HepG2 (cell line): ENCODE measurements around the gene SERTAD2. TPM values are rescaled to one million over a fixed set of nuclear protein-coding genes. Genes with fewer than 3 reads are reported as not detected.

Experiments
- CAMTA2 ChIP-seq: sonication (generic); formaldehyde crosslinking; IDR thresholded peaks from 2 replicates; pipeline ENCODE4 v1.4.0; 2020; ENCODE audit warnings: mild to moderate bottlenecking, missing genetic modification reagents, borderline replicate concordance
- FOXA3 ChIP-seq: IDR thresholded peaks from 2 replicates; pipeline ENCODE4 v1.6.1; 2016; ENCODE audit warnings: missing genetic modification reagents, missing compliant biosample characterization
- FOXP1 ChIP-seq, 2 experiments: fragments of 450-650 bp in 1 of 2; IDR thresholded peaks; 2 replicates each; pipeline ENCODE4 v1.6.1; 2017 to 2018; ENCODE audit warnings: antibody characterized with exemption in 1 of 2
- GFI1 ChIP-seq: sonication (generic); formaldehyde crosslinking; IDR thresholded peaks from 2 replicates; pipeline ENCODE4 v1.5.0; 2020; ENCODE audit warnings: missing genetic modification reagents, mild to moderate bottlenecking, borderline replicate concordance
- HNF1B ChIP-seq: sonication (generic); formaldehyde crosslinking; IDR thresholded peaks from 2 replicates; pipeline ENCODE4 v1.5.1; 2020; ENCODE audit warnings: mild to moderate bottlenecking, moderate library complexity, missing genetic modification reagents
- NPAS2 ChIP-seq: sonication (generic); formaldehyde crosslinking; IDR thresholded peaks from 2 replicates; pipeline ENCODE4 v1.8.0; 2022; ENCODE audit warnings: mild to moderate bottlenecking, missing genetic modification reagents, borderline replicate concordance
- POLR2AphosphoS2 ChIP-seq: IDR thresholded peaks from 2 replicates; pipeline ENCODE4 v1.6.1; 2011; ENCODE audit warnings: low read depth, low read length, improper control_type of control experiment
- RNF219 ChIP-seq: sonication (generic); formaldehyde crosslinking; IDR thresholded peaks from 2 replicates; pipeline ENCODE4 v1.5.0; 2020; ENCODE audit warnings: mild to moderate bottlenecking, missing genetic modification reagents
- XBP1 ChIP-seq: sonication (generic); formaldehyde crosslinking; IDR thresholded peaks from 2 replicates; pipeline ENCODE4 v1.5.0; 2020; ENCODE audit warnings: missing genetic modification reagents
- ZBTB39 ChIP-seq: sonication (generic); formaldehyde crosslinking; IDR thresholded peaks from 2 replicates; pipeline ENCODE4 v1.5.0; 2020; ENCODE audit warnings: missing genetic modification reagents
- ZNF234 ChIP-seq: sonication (generic); formaldehyde crosslinking; conservative IDR thresholded peaks from 2 replicates; pipeline ENCODE4 v1.5.1; 2020; ENCODE audit warnings: mild to moderate bottlenecking, missing genetic modification reagents
- ZNF460 ChIP-seq: sonication (generic); formaldehyde crosslinking; IDR thresholded peaks from 2 replicates; pipeline ENCODE4 v1.5.1; 2020; ENCODE audit warnings: missing genetic modification reagents, mild to moderate bottlenecking, borderline replicate concordance
- polyA plus RNA-seq, 8 experiments: library from polyadenylated mRNA; depleted of rRNA in 3 of 8; stranded (reverse) in 7 of 8; unstranded in 1 of 8; fragments of >200 nt; fragmentation: Illumina TruSeq in 4 of 8; extraction: Trizol in 4 of 8; gene quantifications; 2 replicates each; pipeline versions ENCODE4 v1.2.1 to v1.2.3, GENCODE V29; 2011 to 2016; ENCODE audit warnings: low read depth in 4 of 8, missing spikeins in 1 of 8, mixed read lengths in 1 of 8; ENCODE audit not compliant: insufficient read depth in 1 of 8
- total RNA-seq, 5 experiments: library from RNA; depleted of rRNA; stranded (reverse); fragments of >200 nt; fragmentation: Illumina TruSeq; extraction: Trizol; gene quantifications; 2 replicates each; pipeline ENCODE4 v1.2.3, GENCODE V29; 2016; ENCODE audit warnings: low read depth in 1 of 5
- TF ChIP-seq, protein P1 (sequence below): sonication (generic); formaldehyde crosslinking; IDR thresholded peaks from 2 replicates; pipeline ENCODE4 v1.4.0; 2020; ENCODE audit warnings: mild to moderate bottlenecking, missing genetic modification reagents

SERTAD2 gene
- total and polyA plus RNA-seq, 2 of the 13 experiments (the other 11 are each of a cell fraction or from before 2014, with no cell fraction given) = 6.7 to 22.6 TPM

DNA sequence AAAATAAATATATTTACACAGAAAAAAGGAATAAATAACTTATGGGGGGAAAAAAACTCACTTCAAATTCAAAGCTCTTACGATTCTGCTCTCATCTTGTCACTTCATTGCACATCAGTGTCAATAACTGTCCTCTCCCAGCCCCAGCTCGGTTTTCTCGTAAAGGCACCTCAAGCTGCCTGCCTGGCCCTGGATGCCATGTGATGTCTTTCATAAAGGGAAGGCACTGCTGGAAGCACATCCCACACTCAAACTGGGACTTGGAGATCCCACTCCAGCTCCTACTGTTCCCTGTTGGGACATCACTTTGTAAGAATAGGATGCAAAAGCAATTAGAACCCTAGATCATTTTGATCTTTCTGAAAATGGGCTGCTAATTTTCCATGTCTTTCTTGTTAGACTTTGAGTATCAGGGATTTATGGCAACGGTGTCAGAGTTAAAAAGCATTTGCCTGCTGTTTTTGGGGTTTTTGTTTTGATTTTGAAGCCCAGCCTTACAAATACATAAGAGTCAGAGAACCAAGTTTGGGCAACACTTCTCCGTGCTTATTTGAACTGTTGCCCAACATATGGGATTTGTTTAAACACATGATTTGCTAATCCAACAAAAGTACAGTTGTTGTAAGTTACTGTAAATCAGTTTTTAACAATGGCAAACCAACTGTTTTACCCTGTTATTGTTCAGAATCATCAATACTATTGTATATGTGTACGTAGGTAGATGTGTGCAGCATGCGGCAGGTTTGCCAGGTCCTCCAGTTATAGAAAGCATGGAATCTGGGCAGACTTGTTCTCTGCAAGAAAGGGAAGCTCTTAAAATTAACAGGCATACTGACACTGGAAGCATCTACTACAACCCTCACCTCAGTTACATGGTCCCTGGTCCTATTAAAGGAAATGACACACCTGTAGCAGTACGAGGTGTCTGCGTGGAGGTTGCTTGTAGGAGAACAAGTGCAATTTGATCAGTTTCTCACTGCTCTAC is 20.6 kb downstream of the SERTAD2 start (continued):
- TF ChIP-seq HNF1B (CRISPR knock-in tag) (no peak), CAMTA2 (CRISPR knock-in tag) (no peak), NPAS2 (CRISPR knock-in tag) (no peak), GFI1 (CRISPR knock-in tag) (0 out of 2 replicates have a peak, but pooled peaks have one; percentile 30), ZNF234 (CRISPR knock-in tag) (no peak), POLR2AphosphoS2 (peak; percentile 68; the same call in 1 of the 2 replicates), XBP1 (CRISPR knock-in tag) (no peak), FOXP1 (IDR thresholded peaks at IDR 0.05) (no peak), FOXP1 (CRISPR knock-in tag; IDR thresholded peaks at IDR 0.05) (peak; percentile 23; the same call in 1 of the 2 replicates), ZNF460 (CRISPR knock-in tag) (no peak), RNF219 (no peak), FOXA3 (CRISPR knock-in tag) (peak; percentile 33; the same call in 1 of the 2 replicates), ZBTB39 (no peak)
- TF ChIP-seq, protein P1, sequence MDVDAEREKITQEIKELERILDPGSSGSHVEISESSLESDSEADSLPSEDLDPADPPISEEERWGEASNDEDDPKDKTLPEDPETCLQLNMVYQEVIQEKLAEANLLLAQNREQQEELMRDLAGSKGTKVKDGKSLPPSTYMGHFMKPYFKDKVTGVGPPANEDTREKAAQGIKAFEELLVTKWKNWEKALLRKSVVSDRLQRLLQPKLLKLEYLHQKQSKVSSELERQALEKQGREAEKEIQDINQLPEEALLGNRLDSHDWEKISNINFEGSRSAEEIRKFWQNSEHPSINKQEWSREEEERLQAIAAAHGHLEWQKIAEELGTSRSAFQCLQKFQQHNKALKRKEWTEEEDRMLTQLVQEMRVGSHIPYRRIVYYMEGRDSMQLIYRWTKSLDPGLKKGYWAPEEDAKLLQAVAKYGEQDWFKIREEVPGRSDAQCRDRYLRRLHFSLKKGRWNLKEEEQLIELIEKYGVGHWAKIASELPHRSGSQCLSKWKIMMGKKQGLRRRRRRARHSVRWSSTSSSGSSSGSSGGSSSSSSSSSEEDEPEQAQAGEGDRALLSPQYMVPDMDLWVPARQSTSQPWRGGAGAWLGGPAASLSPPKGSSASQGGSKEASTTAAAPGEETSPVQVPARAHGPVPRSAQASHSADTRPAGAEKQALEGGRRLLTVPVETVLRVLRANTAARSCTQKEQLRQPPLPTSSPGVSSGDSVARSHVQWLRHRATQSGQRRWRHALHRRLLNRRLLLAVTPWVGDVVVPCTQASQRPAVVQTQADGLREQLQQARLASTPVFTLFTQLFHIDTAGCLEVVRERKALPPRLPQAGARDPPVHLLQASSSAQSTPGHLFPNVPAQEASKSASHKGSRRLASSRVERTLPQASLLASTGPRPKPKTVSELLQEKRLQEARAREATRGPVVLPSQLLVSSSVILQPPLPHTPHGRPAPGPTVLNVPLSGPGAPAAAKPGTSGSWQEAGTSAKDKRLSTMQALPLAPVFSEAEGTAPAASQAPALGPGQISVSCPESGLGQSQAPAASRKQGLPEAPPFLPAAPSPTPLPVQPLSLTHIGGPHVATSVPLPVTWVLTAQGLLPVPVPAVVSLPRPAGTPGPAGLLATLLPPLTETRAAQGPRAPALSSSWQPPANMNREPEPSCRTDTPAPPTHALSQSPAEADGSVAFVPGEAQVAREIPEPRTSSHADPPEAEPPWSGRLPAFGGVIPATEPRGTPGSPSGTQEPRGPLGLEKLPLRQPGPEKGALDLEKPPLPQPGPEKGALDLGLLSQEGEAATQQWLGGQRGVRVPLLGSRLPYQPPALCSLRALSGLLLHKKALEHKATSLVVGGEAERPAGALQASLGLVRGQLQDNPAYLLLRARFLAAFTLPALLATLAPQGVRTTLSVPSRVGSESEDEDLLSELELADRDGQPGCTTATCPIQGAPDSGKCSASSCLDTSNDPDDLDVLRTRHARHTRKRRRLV (CRISPR knock-in tag) = no peak
- TF ChIP-seq, all 625 proteins: peak for 13
